NCI-H1105 (cell line): ENCODE measurements around the gene POU5F1.

Source experiments
- DNase-seq: peaks from one replicate; lab custom pipeline; 2025; lab: John Stamatoyannopoulos, UW

Gene POU5F1

DNA sequence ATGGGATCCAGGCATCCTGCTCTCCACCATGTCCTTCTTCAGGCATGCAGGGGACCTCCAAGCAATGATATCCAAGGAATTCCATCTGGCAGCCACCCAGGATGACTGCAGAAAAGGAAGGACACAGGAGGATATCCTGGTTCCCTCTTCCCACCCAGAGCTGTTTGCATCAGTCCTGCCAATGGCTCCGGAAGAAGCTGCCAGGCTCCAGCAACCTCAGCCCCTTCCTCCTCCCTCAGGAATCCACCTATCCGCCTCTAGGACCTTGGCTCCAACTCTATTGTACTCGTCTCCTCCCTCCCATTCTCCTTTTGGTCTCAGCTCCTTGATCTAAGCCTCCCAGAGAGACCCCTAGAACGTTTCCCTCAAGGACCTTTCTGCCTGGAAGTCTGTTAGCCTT lies 30.9 kb downstream of the POU5F1 start:
- DNase-seq: no peak

DNA sequence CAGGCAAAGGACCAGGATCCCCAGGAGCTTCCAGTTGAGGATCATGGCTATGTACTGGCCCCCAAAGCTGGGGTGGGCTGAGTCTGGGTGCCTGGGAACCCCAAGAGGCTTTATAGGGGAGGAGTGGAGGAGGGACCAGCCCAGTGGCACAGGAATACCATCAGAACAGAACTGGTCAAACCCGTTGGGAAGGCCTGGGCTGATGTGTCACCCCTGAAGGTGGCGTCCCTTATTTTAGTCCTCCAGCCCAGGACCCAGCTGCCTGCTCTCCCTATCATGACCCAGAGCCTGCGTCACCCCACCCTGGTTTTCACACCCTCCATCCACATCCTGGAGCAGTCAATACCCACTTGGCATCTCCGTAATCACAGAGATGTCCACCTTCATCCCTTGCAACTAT lies 31.5 kb downstream of the POU5F1 start, which contains the start of gene PSORS1C2:
PSORS1C2 (minus strand) TSS at position 85 of the 400 bp plus-strand sequence; CDS start at position 45, 40 bp downstream.
- no peak for DNase-seq

DNA sequence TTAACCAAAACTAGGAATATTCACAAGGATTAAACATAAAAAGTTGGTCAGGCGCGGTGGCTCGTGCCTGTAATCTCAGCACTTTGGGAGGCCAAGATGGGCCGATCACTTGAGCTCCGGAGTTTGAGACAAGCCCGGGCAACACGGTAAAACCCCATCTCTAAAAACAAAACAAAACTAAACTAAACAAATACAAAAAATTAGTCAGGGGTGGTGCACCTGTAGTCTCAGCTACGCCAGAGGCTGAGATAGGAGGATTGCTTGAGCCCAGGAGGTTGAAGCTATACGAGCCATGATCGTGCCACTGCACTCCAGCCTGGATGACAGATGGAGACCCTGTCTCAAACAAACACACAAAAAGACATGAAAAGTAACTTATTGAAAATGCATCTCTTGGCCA lies 34.8 kb downstream of the POU5F1 start:
- no peak for DNase-seq

- DNase-seq: no peak
These were observed 37.7 kb downstream of the POU5F1 start for GRCh38 chr6:31132806-31133205.

DNA sequence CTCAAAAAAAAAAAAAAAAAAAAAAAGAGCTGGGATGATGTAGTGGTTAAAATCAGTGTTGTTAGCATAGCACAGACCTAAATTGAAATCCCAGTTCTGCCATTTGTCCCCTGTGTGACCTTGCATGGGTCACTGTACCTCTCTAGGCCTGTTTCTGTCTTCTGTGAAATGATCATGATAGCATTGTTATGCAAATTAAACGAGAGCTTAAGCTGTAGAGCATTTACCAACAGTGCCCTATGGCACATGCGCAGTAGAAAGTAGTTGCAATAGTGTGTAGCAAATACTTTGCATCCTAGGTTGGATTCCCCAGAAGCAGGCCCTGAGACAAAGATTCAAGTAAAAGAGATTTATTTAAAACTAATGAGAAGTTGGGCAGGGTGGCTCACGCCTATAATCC lies 38.9 kb downstream of the POU5F1 start:
- no peak for DNase-seq

DNA sequence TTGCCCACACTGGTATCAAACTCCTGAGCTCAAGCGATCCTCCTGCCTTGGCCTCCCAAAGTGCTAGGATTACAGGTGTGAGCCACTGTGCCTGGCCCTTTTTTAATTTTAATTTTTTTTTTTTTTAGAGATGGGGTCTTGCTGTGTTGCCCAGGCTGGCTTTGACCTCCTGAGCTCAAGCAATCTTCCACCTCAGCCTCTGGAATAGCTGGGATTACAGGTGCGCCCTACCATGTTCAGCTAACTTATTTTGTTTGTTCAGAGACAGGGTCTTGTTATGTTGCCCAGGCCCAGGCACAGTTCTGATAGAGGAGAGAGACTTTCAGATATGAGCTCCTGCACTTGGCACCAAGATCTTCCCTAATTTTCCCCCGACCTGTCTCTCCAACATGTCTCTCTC lies 39.7 kb downstream of the POU5F1 start:
- no peak for DNase-seq

DNA sequence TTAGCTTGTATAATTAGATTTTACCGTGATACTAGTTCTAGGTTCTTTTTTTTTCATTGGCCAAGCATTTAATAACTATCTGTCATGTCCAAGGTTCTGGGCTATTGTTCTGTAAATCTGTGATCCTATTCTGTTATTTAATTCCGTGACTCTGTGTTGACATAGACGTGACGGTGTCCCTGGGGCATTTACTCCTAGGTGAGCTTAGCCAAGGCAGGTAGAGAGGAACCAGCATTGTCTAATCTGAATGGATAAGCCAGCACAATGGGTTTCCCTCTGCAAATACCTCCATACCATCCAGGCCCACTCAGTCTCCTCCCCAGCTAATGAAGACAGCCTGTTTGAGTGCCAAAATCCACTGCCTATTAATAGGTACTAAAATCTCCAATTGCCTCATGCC lies 41.4 kb downstream of the POU5F1 start:
- DNase-seq: no peak

- DNase-seq: peak; percentile 42
These were observed 42.3 kb downstream of the POU5F1 start for GRCh38 chr6:31128093-31128676.

GRCh38 chr6:31126396-31127175 lies 43.9 kb downstream of the POU5F1 start:
- DNase-seq: no peak

GRCh38 chr6:31125586-31126363 lies 44.7 kb downstream of the POU5F1 start:
- DNase-seq: no peak

DNA sequence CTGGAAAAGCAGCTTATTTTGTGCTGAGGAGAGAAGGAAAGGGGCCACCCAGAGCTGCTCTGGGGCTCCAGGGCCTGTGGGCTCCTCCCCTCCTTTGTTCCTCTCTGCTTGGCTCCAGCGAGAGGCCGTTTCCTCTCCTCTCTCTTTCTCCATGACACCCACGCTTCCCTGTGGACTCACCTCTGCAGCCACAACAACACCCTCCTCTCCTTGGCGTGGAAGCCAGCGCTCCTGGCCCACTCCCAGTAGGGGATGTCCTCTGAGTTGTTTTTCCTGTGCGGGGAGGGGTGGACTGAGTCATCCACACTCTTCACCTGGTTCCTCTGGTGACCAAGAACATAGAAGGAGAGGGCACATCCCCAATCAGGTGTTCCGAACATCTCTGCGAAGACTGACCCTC lies 45.3 kb downstream of the POU5F1 start:
- no peak for DNase-seq

- DNase-seq: no peak
These were observed 47.4 kb downstream of the POU5F1 start for GRCh38 chr6:31122791-31123706.

GRCh38 chr6:31121131-31121790 lies 49.2 kb downstream of the POU5F1 start:
- no peak for DNase-seq

DNA sequence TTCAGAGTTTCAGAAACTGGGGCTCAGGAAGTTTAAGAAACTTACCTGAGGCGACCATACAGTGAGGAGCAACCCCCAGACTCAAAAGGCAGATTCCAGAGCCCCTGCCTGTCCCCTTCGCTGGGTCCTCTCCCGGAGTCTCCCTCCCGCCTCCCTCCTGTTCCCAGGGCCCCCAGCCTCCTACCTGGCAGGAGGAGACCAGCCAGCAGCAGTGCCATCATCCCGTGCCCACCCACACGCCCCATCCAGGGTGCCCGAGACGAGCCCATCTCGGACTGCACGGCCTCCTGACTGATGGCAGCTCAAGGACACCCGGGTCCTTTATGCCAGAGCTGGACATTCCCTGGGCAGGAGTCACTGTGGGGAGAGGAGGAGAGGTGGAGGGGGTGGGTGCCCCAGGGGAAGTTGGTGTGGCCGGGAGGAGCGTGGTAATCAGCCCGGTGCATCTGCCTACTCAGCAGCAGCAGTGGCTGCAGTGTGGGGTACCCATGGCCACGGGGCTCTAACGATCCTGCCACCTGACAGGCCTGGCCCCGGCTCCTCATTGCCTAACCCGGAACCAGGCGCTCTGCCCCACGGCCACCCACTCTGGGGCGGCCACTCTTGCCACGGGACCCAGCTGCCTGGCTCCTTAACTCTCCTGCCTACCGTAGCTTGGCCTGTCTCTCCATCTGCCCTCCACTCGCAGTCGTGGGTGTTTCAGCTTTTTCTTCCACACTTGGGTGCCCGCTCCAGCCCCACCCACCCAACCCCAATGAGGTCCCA lies 50.1 kb downstream of the POU5F1 start, which contains the start of gene CDSN:
CDSN (minus strand) TSS at position 296 of the 765 bp plus-strand sequence; CDS start at position 269, 27 bp downstream.
- DNase-seq: no peak

- DNase-seq: no peak
These were observed 52.3 kb downstream of the POU5F1 start for GRCh38 chr6:31118178-31118577.

GRCh38 chr6:31116661-31117385 lies 53.7 kb downstream of the POU5F1 start:
- DNase-seq: no peak

- DNase-seq: no peak
These were observed 54.4 kb downstream of the POU5F1 start for GRCh38 chr6:31115941-31116560.

DNA sequence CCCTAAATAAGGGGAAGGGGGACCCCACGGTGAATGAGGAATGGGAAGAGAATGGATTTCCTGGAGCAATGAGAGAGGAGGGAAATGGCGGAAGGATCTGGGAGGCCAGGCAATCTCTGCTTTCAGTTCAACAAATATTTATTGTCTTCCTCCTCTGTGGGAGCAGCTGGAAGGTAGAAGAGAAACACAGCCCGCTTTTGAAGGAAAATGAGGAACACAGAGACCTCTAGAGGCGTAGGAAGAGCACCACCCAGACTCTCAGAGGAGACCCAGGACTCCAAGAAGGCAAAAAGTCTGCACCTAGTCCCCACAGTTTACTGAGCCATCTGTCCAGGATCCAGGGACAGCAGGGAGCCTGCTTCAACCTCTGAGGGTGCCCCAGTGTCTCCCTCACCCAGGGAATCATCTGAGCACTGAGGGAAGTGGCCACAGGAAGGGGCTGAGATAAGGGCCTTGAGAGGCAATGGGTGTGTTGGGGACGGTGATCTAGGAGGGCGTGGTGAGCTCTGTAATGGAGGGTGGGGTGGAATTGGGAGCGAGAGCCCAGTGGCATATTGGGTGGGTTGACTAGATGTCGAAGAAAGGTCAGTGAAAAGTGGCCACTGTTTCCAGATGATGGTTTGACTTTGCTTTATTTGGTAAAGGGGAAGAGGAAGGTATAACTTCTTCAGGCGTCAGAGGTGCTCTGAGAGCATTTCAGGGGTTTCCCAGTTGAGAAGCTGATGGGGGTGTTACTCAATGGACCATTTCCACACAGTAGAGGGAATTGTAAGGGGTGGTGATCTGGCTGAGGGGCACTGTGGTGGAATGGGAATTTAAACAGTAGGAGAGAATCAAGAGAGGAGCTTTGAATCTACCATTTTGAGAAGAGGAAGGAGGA lies 55.3 kb downstream of the POU5F1 start:
- no peak for DNase-seq
